SK-N-SH treated with all-trans-retinoic acid at 6 μM for 48 hours (cell line): ENCODE data around the gene KRTAP9-1.
"Not testable (repeated sequence)": the region's sequence is repeated elsewhere in the genome, so short reads cannot be mapped to it uniquely, and the experiment has no call there.

ENCODE experiments used
- BACH2 ChIP-seq: fragments of 250-450 bp; sonication (Bioruptor Pico); IDR thresholded peaks from 2 replicates; pipeline ENCODE4 v1.9.0; 2021; ENCODE audit warnings: mild to moderate bottlenecking, borderline replicate concordance
- ISL1 ChIP-seq: fragments of 250-450 bp; sonication (Bioruptor Pico); IDR thresholded peaks from 2 replicates; pipeline ENCODE4 v2.1.2; 2022; ENCODE audit warnings: mild to moderate bottlenecking, moderate library complexity
- RARB ChIP-seq: fragments of 250-450 bp; sonication (Bioruptor Pico); IDR thresholded peaks from 2 replicates; pipeline ENCODE4 v1.8.0; 2021; ENCODE audit warnings: mild to moderate bottlenecking, moderate library complexity
- ZNF8 ChIP-seq: fragments of 450-650 bp; formaldehyde crosslinking; IDR thresholded peaks from 2 replicates; pipeline ENCODE4 v1.5.0; 2020; ENCODE audit warnings: mild to moderate bottlenecking, moderate library complexity
- TF ChIP-seq, protein P1 (sequence below): fragments of 250-450 bp; sonication (Bioruptor Pico); IDR thresholded peaks from 2 replicates; pipeline ENCODE4 v1.5.0; 2020; ENCODE audit warnings: mild to moderate bottlenecking, moderate library complexity

DNA sequence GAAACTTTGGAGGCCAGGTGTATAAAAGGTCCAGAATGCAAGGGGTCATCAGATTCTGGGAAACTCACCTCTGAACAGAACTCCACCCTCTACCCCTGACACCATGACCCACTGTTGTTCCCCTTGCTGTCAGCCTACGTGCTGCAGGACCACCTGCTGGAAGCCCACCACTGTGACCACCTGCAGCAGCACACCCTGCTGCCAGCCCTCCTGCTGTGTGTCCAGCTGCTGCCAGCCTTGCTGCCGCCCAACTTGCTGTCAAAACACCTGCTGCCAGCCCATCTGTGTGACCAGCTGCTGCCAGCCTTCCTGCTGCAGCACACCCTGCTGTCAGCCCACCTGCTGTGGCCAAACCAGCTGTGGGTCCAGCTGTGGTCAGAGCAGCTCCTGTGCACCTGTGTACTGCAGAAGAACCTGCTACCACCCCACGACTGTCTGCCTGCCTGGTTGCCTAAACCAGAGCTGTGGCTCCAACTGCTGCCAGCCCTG is 48.3 kb downstream of the KRTAP9-1 start, which contains the start of gene KRTAP9-8:
- not testable (repeated sequence) for TF ChIP-seq RARB; BACH2 (CRISPR knock-in tag); ZNF8 (CRISPR knock-in tag); ISL1 (CRISPR knock-in tag)
- TF ChIP-seq, protein P1, sequence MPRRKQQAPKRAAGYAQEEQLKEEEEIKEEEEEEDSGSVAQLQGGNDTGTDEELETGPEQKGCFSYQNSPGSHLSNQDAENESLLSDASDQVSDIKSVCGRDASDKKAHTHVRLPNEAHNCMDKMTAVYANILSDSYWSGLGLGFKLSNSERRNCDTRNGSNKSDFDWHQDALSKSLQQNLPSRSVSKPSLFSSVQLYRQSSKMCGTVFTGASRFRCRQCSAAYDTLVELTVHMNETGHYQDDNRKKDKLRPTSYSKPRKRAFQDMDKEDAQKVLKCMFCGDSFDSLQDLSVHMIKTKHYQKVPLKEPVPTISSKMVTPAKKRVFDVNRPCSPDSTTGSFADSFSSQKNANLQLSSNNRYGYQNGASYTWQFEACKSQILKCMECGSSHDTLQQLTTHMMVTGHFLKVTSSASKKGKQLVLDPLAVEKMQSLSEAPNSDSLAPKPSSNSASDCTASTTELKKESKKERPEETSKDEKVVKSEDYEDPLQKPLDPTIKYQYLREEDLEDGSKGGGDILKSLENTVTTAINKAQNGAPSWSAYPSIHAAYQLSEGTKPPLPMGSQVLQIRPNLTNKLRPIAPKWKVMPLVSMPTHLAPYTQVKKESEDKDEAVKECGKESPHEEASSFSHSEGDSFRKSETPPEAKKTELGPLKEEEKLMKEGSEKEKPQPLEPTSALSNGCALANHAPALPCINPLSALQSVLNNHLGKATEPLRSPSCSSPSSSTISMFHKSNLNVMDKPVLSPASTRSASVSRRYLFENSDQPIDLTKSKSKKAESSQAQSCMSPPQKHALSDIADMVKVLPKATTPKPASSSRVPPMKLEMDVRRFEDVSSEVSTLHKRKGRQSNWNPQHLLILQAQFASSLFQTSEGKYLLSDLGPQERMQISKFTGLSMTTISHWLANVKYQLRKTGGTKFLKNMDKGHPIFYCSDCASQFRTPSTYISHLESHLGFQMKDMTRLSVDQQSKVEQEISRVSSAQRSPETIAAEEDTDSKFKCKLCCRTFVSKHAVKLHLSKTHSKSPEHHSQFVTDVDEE (CRISPR knock-in tag): not testable (repeated sequence)
